ENCODE data around the gene BTBD10. TPM values are rescaled to one million over a fixed set of nuclear protein-coding genes. Genes with fewer than 3 reads are reported as not detected.

Gene BTBD10
- total and polyA plus RNA-seq, 2 donors (not counting 1 experiment from before 2014, with no cell fraction given): 40.2 to 83.9 TPM

DNA sequence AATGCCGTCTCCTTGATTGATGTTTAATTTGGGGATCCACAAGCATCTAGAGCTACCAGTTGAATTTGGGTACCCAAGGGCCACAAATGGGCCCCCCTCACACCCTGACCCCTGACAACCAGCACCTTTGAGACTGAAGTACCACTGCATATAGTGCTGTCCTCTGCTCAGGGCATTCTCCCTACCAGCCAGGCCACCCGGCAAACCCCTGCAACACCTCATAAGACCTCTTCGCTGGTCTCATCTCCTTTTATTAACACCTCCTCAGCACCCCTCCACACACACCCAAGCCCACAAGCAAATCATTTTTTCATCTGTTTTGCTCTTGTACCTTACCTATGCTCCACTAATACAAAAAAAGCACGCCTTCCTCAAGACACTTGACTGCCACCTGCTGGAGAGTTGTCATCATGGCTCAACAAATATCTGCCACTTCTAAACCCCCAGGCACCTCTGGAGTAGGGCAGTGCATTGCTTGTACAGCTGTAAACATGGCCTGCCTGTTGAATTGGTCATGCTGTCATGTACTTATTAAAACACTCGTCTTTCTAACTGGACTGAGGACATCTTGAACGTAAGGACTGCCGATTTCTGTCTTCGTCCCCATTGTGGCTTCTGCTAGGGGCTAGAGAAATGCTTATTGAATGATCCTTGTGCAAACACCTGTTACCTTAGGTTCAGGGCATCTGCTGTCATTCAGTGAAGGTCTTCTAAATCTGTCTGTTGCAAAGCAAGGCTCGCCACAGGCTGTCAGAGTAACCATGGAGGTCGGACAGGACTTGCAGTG is 118.9 kb downstream of the BTBD10 start:
- no peaks in the 10 kb centered on the region for H4K20me1 ChIP-seq (ENCODE audit: control insufficient read depth, extremely low read depth, insufficient read depth, low read length)
- H3K79me2 ChIP-seq (ENCODE audit: control insufficient read depth, insufficient read depth, low read length): no peaks in the 10 kb centered on the region
- peak; percentile 67 to 81 for DNase-seq (ENCODE audit: low read depth in 2 of 2)
- H3K27me3 ChIP-seq (ENCODE audit: control insufficient read depth, insufficient read depth, low read length): no peaks in the 10 kb centered on the region
- TF ChIP-seq, protein P1, sequence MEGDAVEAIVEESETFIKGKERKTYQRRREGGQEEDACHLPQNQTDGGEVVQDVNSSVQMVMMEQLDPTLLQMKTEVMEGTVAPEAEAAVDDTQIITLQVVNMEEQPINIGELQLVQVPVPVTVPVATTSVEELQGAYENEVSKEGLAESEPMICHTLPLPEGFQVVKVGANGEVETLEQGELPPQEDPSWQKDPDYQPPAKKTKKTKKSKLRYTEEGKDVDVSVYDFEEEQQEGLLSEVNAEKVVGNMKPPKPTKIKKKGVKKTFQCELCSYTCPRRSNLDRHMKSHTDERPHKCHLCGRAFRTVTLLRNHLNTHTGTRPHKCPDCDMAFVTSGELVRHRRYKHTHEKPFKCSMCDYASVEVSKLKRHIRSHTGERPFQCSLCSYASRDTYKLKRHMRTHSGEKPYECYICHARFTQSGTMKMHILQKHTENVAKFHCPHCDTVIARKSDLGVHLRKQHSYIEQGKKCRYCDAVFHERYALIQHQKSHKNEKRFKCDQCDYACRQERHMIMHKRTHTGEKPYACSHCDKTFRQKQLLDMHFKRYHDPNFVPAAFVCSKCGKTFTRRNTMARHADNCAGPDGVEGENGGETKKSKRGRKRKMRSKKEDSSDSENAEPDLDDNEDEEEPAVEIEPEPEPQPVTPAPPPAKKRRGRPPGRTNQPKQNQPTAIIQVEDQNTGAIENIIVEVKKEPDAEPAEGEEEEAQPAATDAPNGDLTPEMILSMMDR (conservative IDR thresholded peaks at IDR 0.05 in 1 of 2, IDR thresholded peaks at IDR 0.05 in 1 of 2; ENCODE audit: low read depth in 1 of 2, low read length in 2 of 2): peak; percentile 76 to 93
- TF ChIP-seq EZH2 (IDR thresholded peaks at IDR 0.05; ENCODE audit: low read length, missing control alignments): no peak
- no peak overlapping the region for H2AFZ ChIP-seq (ENCODE audit: low read length)
- H3K9ac ChIP-seq (ENCODE audit: insufficient read depth, low read length): no peak overlapping the region
- H3K4me1 ChIP-seq (ENCODE audit: control insufficient read depth, extremely low read depth, insufficient read depth, low read length): peaks cover 7% of the 10 kb centered on the region
- H3K36me3 ChIP-seq (ENCODE audit: control insufficient read depth, insufficient read depth, low read length): no peaks in the 10 kb centered on the region
- no peaks in the 10 kb centered on the region for H3K9me3 ChIP-seq (ENCODE audit: control insufficient read depth, insufficient read depth, low read depth, low read length)
- H3K27ac ChIP-seq (ENCODE audit: insufficient read depth, low read length): no peak overlapping the region
- H3K4me2 ChIP-seq (ENCODE audit: extremely low read depth, insufficient read depth, low read length): no peak overlapping the region
- no peak overlapping the region for H3K4me3 ChIP-seq (replicated peaks in 1 of 4; ENCODE audit: control extremely low read depth in 1 of 4, insufficient read depth in 1 of 4, low read depth in 3 of 4, low read length in 4 of 4)

DNA sequence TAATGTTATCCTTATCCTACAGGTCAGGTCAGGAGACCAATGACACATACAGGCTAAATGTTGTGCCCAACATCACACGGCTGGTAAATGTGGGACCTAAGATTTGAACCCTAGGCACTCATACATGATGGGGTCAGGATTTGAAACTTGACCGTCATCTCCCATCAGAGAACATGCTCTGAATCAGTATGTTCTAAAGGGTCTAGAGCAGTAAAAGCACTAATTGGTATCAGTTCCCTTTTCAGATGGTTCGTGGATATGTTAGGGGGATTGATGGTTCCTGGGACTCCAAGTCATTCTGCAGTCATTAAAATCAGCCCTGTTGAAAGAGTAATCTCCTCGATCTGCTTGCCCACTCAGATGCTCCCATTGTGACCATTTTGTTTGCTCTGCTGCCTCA is 120.0 kb downstream of the BTBD10 start:
- Histone ChIP-seq H3K9me3 (ENCODE audit: control insufficient read depth, insufficient read depth, low read depth, low read length) (no peaks in the 10 kb centered on the region), H4K20me1 (ENCODE audit: control insufficient read depth, extremely low read depth, insufficient read depth, low read length) (no peaks in the 10 kb centered on the region), H3K27me3 (ENCODE audit: control insufficient read depth, insufficient read depth, low read length) (no peaks in the 10 kb centered on the region), H3K36me3 (ENCODE audit: control insufficient read depth, insufficient read depth, low read length) (no peaks in the 10 kb centered on the region), H3K4me2 (ENCODE audit: extremely low read depth, insufficient read depth, low read length) (no peak overlapping the region), H3K27ac (ENCODE audit: insufficient read depth, low read length) (no peak overlapping the region), H3K4me1 (ENCODE audit: control insufficient read depth, extremely low read depth, insufficient read depth, low read length) (peaks cover 17% of the 10 kb centered on the region), H2AFZ (ENCODE audit: low read length) (no peak overlapping the region), H3K79me2 (ENCODE audit: control insufficient read depth, insufficient read depth, low read length) (no peaks in the 10 kb centered on the region), H3K9ac (ENCODE audit: insufficient read depth, low read length) (no peak overlapping the region), H3K4me3 (replicated peaks in 1 of 4; ENCODE audit: control extremely low read depth in 1 of 4, insufficient read depth in 1 of 4, low read depth in 3 of 4, low read length in 4 of 4) (no peak overlapping the region)
- TF ChIP-seq EZH2 (IDR thresholded peaks at IDR 0.05; ENCODE audit: low read length, missing control alignments): no peak
- TF ChIP-seq, protein P1 (conservative IDR thresholded peaks at IDR 0.05 in 1 of 2, IDR thresholded peaks at IDR 0.05 in 1 of 2; ENCODE audit: low read depth in 1 of 2, low read length in 2 of 2): no peak
- DNase-seq (ENCODE audit: low read depth in 2 of 2): no peak

DNA sequence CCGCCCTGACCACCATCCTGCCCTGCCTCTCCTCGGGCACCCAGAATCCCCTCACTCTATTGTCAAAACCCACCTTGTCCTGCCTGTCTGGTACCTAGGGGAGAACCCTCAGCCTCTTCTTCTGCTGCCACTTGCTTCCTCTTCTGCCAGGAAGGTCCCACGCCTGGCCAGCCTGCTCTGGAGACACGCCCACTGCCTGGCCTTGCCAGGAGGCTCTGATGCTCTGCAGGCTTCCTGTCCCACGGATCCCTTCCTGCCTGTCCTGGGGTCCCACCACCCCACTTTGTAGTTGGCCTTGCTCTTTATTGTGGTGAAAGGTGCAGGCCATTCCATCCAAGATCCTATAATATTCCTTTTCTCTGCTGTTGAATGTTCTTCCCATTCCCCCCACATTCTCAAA is 122.0 kb downstream of the BTBD10 start:
- no peaks in the 10 kb centered on the region for H3K36me3 ChIP-seq (ENCODE audit: control insufficient read depth, insufficient read depth, low read length)
- no peak for TF ChIP-seq EZH2 (IDR thresholded peaks at IDR 0.05; ENCODE audit: low read length, missing control alignments)
- TF ChIP-seq, protein P1 (conservative IDR thresholded peaks at IDR 0.05 in 1 of 2, IDR thresholded peaks at IDR 0.05 in 1 of 2; ENCODE audit: low read depth in 1 of 2, low read length in 2 of 2): no peak
- no peaks in the 10 kb centered on the region for H3K9me3 ChIP-seq (ENCODE audit: control insufficient read depth, insufficient read depth, low read depth, low read length)
- no peak overlapping the region for H3K9ac ChIP-seq (ENCODE audit: insufficient read depth, low read length)
- H3K4me1 ChIP-seq (ENCODE audit: control insufficient read depth, extremely low read depth, insufficient read depth, low read length): peaks cover 23% of the 10 kb centered on the region
- no peaks in the 10 kb centered on the region for H4K20me1 ChIP-seq (ENCODE audit: control insufficient read depth, extremely low read depth, insufficient read depth, low read length)
- H3K27me3 ChIP-seq (ENCODE audit: control insufficient read depth, insufficient read depth, low read length): no peaks in the 10 kb centered on the region
- no peak overlapping the region for H3K27ac ChIP-seq (ENCODE audit: insufficient read depth, low read length)
- H3K4me2 ChIP-seq (ENCODE audit: extremely low read depth, insufficient read depth, low read length): no peak overlapping the region
- no peaks in the 10 kb centered on the region for H3K79me2 ChIP-seq (ENCODE audit: control insufficient read depth, insufficient read depth, low read length)
- DNase-seq (ENCODE audit: low read depth in 2 of 2): no peak
- no peak overlapping the region for H2AFZ ChIP-seq (ENCODE audit: low read length)
- H3K4me3 ChIP-seq (replicated peaks in 1 of 4; ENCODE audit: control extremely low read depth in 1 of 4, insufficient read depth in 1 of 4, low read depth in 3 of 4, low read length in 4 of 4): no peak overlapping the region
